Right ventricle myocardium inferior (tissue), 1 donor: ENCODE data around the gene TRIM65. TPM values are rescaled to one million over a fixed set of nuclear protein-coding genes. Genes with fewer than 3 reads are reported as not detected.
"Not testable (repeated sequence)": the region's sequence is repeated elsewhere in the genome, so short reads cannot be mapped to it uniquely, and the experiment has no call there.

Experiments
- ATAC-seq: fragments of 200-7000 bp; cut with Tn5 transposase; one replicate; pipeline ENCODE4 v1.9.1; 2020; ENCODE audit warnings: mild to moderate bottlenecking, moderate library complexity
- DNase-seq: peaks from one replicate; pipeline ENCODE4 v3.0.0; 2021; ENCODE audit errors: missing footprints
- intact Hi-C: fragments of 100-400 bp; cut with DNase I; formaldehyde crosslinking; loops from one replicate; pipeline ENCODE4 v1.11.0; 2022
- total RNA-seq: library from RNA; stranded (reverse); fragmentation: NEBNext Ultra II Directional; extraction: Animal tissue kit (Norgen Biotek cat#: 25700); gene quantifications from one replicate; pipeline ENCODE4 v1.2.1, GENCODE V29; 2021
- donor health status: DM: no; HTN: yes; CAD: no; lungs with severe emphysema.

The TRIM65 gene
- total RNA-seq, 1 donor from 2014 or later: 11.3 TPM

DNA sequence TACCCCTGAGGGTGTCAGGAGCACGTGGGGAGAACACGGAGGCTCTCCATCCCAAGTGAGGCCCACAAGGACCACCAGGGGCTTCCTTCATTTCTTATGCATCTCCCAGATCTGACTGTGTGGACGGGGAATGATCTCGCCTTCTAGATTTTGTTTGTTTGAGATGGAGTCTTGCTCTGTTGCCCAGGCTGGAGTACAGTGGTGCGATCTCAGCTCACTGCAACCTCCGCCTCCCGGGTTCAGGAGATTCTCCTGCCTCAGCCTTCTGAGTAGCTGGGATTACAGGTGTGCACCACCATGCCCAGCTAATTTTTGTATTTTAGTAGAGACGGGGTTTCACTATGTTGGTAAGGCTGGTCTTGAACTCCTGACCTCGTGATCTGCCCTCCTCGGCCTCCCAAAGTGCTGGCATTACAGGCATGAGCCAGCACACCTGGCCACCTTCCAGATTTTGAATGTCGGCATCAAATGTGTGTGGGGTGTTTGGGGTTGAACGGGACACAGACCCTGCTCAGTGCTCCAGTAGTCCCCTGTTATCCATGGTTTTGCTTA, 27.9 kb downstream of the TRIM65 start:
- ATAC-seq, intact Hi-C loops, DNase-seq: not testable (repeated sequence)

- DNase-seq, intact Hi-C loops, ATAC-seq: not testable (repeated sequence)
Observed at GRCh38 chr17:75865404-75866188, 31.2 kb downstream of the TRIM65 start.

DNA sequence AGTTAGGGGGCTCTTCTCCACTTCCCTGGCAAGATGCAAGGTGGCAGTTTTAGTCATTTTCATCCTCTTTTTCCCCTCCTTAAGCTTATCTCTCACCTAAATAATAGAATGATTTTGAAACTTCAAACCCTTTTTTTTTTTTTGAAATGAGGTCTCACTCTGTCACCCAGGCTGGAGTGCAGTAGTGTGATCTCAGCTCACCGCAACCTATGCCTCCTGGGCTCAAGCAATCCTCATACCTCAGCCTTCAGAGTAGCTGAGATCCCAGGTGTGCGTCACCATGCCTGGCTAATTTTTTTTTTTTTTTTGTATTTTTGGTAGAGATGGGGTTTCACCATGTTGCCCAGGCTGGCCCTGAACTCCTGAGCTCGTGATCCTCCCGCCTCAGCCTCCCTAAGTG, 31.9 kb downstream of the TRIM65 start:
- DNase-seq, intact Hi-C loops, ATAC-seq: not testable (repeated sequence)

DNA sequence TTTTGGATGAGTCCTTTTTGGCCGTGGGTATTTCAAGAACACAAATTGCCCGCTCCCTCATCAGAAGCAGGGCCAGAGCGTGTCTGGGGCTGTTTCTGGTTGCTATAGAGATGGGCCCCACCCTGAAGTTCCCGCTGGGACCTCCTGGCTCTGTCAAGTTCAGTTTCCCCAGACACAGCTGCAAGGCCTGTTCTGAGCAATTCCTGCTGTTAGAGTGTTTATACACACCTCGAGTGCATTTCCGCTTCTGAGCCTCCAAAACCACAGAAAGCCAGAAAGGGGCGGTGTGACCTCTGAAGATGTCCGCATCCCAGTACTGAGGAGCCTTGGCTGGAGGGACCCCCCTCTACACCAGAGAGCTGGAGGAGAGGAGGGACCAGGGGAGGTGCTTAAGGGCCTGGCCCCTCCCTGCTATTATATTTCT, 32.3 kb downstream of the TRIM65 start:
- ATAC-seq: peak; percentile 92
- intact Hi-C loops: no loop called here
- DNase-seq: peak; percentile 84

DNA sequence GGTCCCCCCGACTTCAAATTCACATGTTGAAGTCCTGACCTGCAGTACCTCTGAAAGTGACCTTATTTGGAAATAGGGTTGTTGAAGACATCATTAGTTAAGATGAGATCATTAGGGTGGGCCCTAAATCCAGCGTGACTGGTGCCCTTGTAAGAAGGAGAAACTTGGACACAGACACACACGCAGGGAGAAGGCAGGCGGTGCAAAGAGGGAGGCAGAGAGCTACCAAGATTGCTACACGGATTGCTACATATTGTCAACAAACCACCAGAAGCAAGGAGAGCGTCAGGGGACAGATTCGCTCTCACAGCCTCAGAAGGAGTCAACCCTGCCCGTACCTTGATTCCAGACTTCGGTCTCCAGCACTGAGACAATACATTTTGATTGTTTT, 34.8 kb downstream of the TRIM65 start:
- ATAC-seq (peak; percentile 55), DNase-seq (no peak)
- intact Hi-C loops: no loop called here

DNA sequence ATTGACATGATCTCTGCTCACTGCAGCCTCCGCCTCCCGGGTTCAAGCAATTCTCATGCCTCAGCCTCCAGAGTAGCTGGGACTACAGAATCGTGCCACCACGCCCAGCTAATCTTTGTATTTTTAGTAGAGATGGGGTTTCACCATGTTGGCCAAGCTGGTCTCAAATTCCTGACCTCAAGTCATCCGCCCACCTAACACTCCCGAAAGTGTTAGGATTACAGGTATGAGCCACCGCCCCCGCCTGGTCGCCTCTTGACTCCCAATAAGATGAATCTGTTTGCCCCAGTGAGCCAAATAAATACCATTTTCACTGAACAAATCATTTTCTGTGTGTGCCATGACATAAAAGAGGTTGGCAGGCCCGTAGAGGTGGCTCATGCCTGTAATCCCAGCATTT, 37.4 kb downstream of the TRIM65 start:
- ATAC-seq, intact Hi-C loops, DNase-seq: not testable (repeated sequence)

DNA sequence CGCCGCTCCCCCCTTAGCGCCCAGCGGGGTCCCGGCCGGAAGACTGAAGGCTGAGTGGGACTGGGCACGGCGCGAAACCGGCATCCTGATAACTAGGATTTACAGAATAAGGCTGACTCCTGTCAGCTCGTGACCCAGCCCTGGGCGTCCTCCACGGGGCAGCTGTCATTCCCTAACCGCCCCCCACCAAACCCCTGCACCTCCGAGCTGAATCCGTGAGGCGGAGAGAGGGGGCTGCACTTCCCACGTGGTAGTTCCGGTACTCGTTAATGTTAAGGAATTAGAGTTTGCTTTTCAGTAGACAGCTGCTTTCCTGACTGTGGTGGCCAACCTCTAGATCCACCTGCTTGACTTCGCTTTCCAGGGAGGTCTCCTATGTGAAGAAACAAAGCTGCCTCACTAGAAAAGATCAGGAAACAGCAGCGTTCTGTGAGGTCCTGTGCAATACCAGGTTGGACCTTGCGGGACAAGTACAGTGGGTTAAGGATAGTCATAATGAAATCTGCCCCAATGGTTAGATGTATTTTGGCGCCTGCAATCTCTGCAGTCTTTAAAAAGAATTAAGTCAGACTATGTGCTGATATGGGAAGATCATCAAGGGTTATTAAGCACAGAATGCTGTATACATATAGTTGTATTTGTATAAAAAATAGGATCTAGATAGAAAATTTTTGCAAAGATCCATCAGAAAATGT, 40.5 kb downstream of the TRIM65 start:
- DNase-seq (no peak), ATAC-seq (peak; percentile 45)
- intact Hi-C loops: no loop called here

DNA sequence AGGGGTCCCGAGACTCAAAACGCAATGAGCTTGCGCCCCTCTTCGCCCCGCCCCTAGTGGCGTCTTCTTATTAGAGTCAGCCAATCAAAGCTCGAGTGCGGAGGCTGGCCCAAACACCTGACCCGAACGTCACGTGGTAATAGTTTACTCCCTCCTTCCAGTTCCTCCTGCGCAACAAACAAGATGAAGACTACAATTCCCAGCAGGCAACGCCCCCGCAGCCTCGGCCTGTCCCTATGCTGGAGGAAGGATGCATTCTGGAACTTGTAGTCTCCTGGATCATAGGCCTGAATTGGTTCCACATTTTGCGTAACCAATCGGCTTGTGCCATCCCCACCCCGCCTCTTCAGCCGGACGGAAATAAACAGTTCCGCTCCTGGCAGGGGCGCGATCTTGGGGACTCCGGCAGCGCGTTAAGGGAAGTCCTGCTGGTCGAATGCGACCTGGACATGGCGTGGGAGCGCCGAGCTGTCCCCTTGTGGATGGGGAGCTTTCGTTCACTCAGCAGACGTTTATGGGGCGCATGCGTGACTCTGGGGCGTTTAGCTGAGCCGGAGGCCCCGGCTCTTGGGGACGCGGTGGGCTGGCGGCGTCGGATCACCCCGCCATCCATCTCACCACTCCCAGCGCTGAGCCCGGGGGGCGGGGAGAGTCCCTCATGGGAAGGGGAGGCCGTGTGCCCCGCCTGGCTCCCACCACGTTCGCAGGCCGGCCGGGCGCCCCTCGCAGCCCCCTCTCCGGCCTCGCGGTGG, 41.3 kb downstream of the TRIM65 start, which contains the start of gene WBP2:
Gene WBP2, minus strand, starts transcription at position 26 of the 752 bp plus-strand sequence. CDS start 38 bp downstream, outside the sequence.
- peak; percentile 95 for ATAC-seq
- intact Hi-C loops: loop anchor here (1.0 to 2.0 kb wide), 3 partner anchors 17 to 71 kb away; partner anchors contain the start of genes TRIM65 and UNK
- peak; percentile 98 for DNase-seq

GRCh38 chr17:75854881-75855309, 41.9 kb downstream of the TRIM65 start:
- intact Hi-C loops: loop anchor here (1.0 to 2.0 kb wide), 3 partner anchors 17 to 70 kb away; partner anchors contain the start of genes TRIM65 and UNK
- DNase-seq (no peak), ATAC-seq (peak; percentile 2)

DNA sequence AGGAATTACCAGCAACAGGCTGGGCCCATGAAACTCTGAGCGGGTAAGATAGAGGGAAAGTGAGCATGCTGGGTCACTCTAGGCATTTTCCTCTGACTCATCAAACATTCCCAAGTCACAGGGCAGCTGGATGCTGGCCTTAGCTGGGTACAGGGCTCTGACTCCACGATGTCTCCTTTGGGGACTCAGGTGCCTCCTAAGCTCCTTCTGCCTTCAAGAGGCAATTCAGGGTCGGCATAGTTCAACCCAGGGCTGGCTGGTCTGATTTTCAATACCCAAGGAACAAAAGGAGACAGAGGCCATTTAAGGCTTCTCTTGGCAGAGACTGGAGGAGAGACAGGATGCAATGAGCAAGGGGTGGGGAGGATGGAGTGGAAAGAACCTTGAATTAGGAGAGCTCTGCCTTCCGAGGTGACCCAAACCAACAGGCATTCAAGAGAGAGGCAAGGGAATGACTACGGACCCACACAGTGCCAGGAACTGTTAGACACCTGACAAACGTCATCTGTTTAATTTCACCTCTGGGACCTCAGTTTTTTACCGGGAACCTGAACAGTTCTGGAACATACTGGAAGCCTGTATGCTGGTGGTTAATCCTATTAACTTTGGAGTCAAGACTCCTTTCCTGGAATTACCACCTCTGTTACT, 42.5 kb downstream of the TRIM65 start:
- intact Hi-C loops: loop anchor here (2.0 kb wide), 2 partner anchors 43 to 69 kb away; partner anchors contain the start of genes TRIM65 and UNK
- DNase-seq (no peak), ATAC-seq (no peak)

DNA sequence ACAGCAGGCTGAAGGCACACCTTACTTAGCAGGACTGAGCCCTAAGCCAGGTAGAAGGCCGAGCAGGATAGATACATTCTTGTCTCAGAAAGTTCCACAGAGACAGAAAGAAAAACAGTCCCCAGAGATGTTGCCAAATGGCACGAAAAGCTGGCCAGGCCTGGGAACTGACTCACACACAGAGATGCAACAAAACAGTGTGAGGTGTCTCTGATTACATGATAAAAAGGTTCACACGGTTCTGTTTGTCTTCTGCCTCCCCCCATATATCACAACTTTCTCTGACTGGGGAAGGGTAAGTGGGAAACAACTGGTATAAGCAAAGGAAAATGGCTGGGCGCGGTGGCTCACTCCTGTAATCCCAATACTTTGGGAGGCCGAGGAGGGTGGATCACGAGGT, 43.3 kb downstream of the TRIM65 start:
- ATAC-seq: no peak
- no peak for DNase-seq
- intact Hi-C loops: no loop called here

GRCh38 chr17:75851693-75851991, 45.1 kb downstream of the TRIM65 start:
- DNase-seq, intact Hi-C loops: not testable (repeated sequence)

DNA sequence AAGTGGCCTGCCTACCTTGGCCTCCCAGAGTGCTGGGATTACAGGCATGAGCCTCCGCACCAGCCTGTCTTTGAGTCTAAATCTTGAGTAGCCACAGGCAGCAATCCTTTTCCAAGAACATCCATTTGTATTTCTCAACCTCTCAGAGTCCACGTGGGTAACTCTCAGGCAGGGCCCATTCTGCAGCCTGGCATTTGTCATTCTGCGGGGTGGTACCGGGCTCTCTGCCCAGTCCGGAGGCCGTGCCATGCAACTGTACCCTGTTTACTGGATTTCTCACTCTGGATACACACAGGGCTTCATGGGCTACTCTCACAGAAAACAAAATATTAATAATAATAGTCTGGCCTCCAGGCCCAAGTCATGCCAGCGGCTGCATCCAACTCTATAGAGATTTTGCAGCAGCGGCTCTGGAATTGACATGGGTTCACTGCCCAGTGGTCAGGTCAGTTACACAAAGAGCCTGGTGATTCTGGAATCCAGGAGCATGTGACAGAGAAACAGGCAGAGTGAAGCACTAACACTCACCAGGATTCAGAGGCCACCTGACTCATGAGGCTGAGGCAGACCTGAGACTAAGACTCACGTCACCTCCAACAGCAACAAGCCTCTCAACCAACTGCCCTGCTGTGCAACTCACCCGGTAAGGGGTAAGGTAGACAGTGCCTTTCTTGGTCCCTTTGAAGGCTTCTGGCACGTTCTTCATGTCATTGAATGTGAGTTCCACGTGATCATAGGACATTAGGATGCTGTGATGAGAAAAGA, 45.6 kb downstream of the TRIM65 start:
- intact Hi-C loops: no loop called here
- DNase-seq: no peak
- ATAC-seq: no peak

More at GRCh38 chr17:75851693-75851991, 45.1 kb downstream of the TRIM65 start:
- not testable (repeated sequence) for ATAC-seq

DNA sequence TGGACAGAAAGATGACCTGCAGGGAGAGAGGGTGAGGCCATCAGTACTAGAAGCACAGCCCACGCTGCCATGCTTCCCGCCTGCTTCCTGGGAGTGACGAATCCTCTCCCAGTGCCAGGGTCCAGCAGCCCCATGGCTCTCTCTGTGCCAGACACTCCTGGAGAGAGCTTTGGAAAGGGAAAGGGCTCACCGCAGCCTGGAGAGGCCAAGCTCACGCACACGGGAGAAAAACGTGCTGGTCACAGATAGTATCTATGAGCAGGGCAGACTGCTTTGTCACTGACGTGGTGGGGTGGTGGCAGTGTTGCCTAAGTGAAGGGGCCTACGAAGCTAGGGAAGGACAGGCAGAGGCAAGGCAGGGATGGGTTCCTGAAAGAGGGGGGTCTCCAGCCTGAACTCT, 47.0 kb downstream of the TRIM65 start:
- no peak for DNase-seq
- intact Hi-C loops: no loop called here
- ATAC-seq: no peak

- DNase-seq (no peak), ATAC-seq (no peak)
- intact Hi-C loops: no loop called here
Observed at GRCh38 chr17:75849279-75849646, 47.5 kb downstream of the TRIM65 start.

GRCh38 chr17:75848523-75849278, 48.0 kb downstream of the TRIM65 start:
- ATAC-seq (no peak), DNase-seq (peak; percentile 90)
- intact Hi-C loops: no loop called here
